Heart right ventricle (tissue), 16 donors: ENCODE measurements around the gene KCNQ1. TPM values are rescaled to one million over a fixed set of nuclear protein-coding genes. Genes with fewer than 3 reads are reported as not detected.

Experiments
- ATAC-seq, 8 donors: fragments of 200-7000 bp; cut with Tn5 transposase; one replicate each; pipeline ENCODE4 v1.9.1; 2020; ENCODE audit warnings: mild to moderate bottlenecking in 8 of 8, moderate library complexity in 8 of 8, moderate number of reproducible peaks in 1 of 8
- DNase-seq, 2 donors: peaks; one replicate each; pipeline ENCODE4 v3.0.0-alpha.2; 2020
- H3K27ac ChIP-seq, 10 donors: fragments of 200-600 bp; sonication (generic) in 2 of 10; one replicate each; pipeline versions ENCODE4 v1.5.0 to v1.8.0; 2020 to 2022; ENCODE audit warnings: mild to moderate bottlenecking in 3 of 10
- H3K27me3 ChIP-seq, 7 donors: fragments of 200-600 bp; one replicate each; pipeline ENCODE4 v1.8.0; 2021 to 2022; ENCODE audit warnings: mild to moderate bottlenecking in 2 of 7
- H3K36me3 ChIP-seq, 9 donors: fragments of 200-600 bp; sonication (generic) in 1 of 9; one replicate each; pipeline versions ENCODE4 v1.5.0 to v1.8.0; 2020 to 2022; ENCODE audit warnings: mild to moderate bottlenecking in 2 of 9
- H3K4me1 ChIP-seq, 9 donors: fragments of 200-600 bp; sonication (generic) in 1 of 9; one replicate each; pipeline versions ENCODE4 v1.5.0 to v1.8.0; 2020 to 2022; ENCODE audit warnings: mild to moderate bottlenecking in 4 of 9
- H3K4me3 ChIP-seq, 10 donors: fragments of 200-600 bp; sonication (generic) in 2 of 10; one replicate each; pipeline versions ENCODE4 v1.5.0 to v1.8.0; 2020 to 2022; ENCODE audit warnings: mild to moderate bottlenecking in 7 of 10, moderate library complexity in 2 of 10
- H3K9me3 ChIP-seq, 11 donors: fragments of 200-600 bp in 10 of 11; sonication (generic) in 2 of 11; one replicate each; pipeline versions ENCODE4 v1.5.0 to v1.8.0; 2013 to 2022; ENCODE audit warnings: mild to moderate bottlenecking in 2 of 11, control low read depth in 1 of 11, moderate library complexity in 1 of 11
- CTCF ChIP-seq, 9 donors: fragments of 200-600 bp; sonication (generic) in 2 of 9; IDR thresholded peaks; one replicate each; pipeline versions ENCODE4 v1.5.0 to v1.8.0; 2021 to 2022; ENCODE audit warnings: antibody characterized with exemption in 9 of 9, mild to moderate bottlenecking in 5 of 9, moderate library complexity in 1 of 9
- WGBS, 2 donors: extraction: QIAGEN DNeasy Blood & Tissue Kit; methylation state at CpG; one replicate each; pipeline ENCODE4 v1.1.7; 2013; ENCODE audit warnings: inconsistent platforms in 1 of 2; 5-methylcytosine and 5-hydroxymethylcytosine counted together
- intact Hi-C, 10 donors: fragments of 100-400 bp; cut with DNase I; formaldehyde crosslinking; loops; one replicate each; pipeline versions ENCODE4 v1.11.1 to v1.14.2; 2022
- polyA plus RNA-seq, 2 donors: library from polyadenylated mRNA; stranded (reverse); fragments of 200-250 nt; gene quantifications; one replicate each; pipeline ENCODE4 v1.2.3, GENCODE V29; 2013
- total RNA-seq, 10 donors: library from RNA; stranded (reverse); fragmentation: NEBNext Ultra II Directional in 3 of 10; extraction: Animal tissue kit (Norgen Biotek cat#: 25700) in 3 of 10; gene quantifications; one replicate each; pipeline versions ENCODE4 v1.2.1 to v1.2.4, GENCODE V29; 2021 to 2023
- donor health status: Arrhythmogenic right ventricular cardiomyopathy.
- donor health status: ischemic (EF 13 %, LVEDD 7.1; RV severe dilation, severe dysfunction).
- donor health status: healthy with polysubstance abuse.
- donor health status: DM: no; HTN: yes; CAD: no.
- donor health status: DM: no; HTN: no; CAD: no.
- donor health status: ischemic (EF 25% LVEDD 6.9; RV normal size, moderate dysfunction).
- donor health status: ischemic (EF 25% LVEDD 5.7; RV mildly dilated, moderate dysfunction).
- donor health status: healthy.
- donor health status: DM: yes; HTN: yes; CAD: no.
- donor health status: Ischemic cardiomyopathy.
- donor health status: ischemic (EF 35%, LVEDD 5.7; RV mildly dilated, moderate dysfunction).
- donor health status: nonischemic (EF 11% LVEDD 7.7; RV severe dilation, severe dysfunction).
- donor health status: DM: yes; HTN: yes; CAD: no.
- donor health status: PGD.
- donor health status: ischemic (EF 29% LVEDD 5.4; RV normal size, mild dysfunction).
- donor health status: nonischemic (EF 23%, LVEDD 6.1; RV moderate dilation, normal function).

Gene KCNQ1
- total and polyA plus RNA-seq, 12 donors: 19.9 to 48.2 (median 33.7) TPM

GRCh38 chr11:2833716-2834502, 389.1 kb downstream of the KCNQ1 start:
- ATAC-seq (no peak), DNase-seq (peak in 1 of 2 donors; percentile 10)
- Histone ChIP-seq H3K27ac (no peak overlapping the region), H3K9me3 (peaks cover 0 to 8% (median 3%) of the 10 kb centered on the region in 11 donors), H3K36me3 (no peaks in the 10 kb centered on the region), H3K4me3 (no peak overlapping the region), H3K4me1 (peaks cover 14 to 63% (median 40%) of the 10 kb centered on the region in 9 donors), H3K27me3 (no peaks in the 10 kb centered on the region)
- TF ChIP-seq CTCF (IDR thresholded peaks at IDR 0.05): no peak
- intact Hi-C loops: loop anchor here in 1 of 10 donors (5.0 kb wide), 1 partner anchor 52 kb away; no protein-coding TSS in a partner anchor
- WGBS, 2 donors: 89 to 92% methylated on average over 19 of the region's 19 CpGs

- Histone ChIP-seq H3K4me3 (no peak overlapping the region), H3K27me3 (no peaks in the 10 kb centered on the region), H3K36me3 (no peaks in the 10 kb centered on the region), H3K27ac (no peak overlapping the region), H3K9me3 (no peaks in the 10 kb centered on the region), H3K4me1 (peaks cover 14 to 67% (median 38%) of the 10 kb centered on the region in 9 donors)
- TF ChIP-seq CTCF (IDR thresholded peaks at IDR 0.05): no peak
- intact Hi-C loops: loop anchor here in 2 of 10 donors (5.0 kb wide), 2 partner anchors 48 to 52 kb away; no protein-coding TSS in a partner anchor
- ATAC-seq (no peak), DNase-seq (no peak)
- WGBS, 2 donors: 87 to 89% methylated on average over 16 of the region's 16 CpGs
These were observed 389.9 kb downstream of the KCNQ1 start for GRCh38 chr11:2834503-2835273.

GRCh38 chr11:2835296-2835695, 390.5 kb downstream of the KCNQ1 start:
- Histone ChIP-seq H3K27ac (no peak overlapping the region), H3K27me3 (no peaks in the 10 kb centered on the region), H3K4me1 (peaks cover 14 to 70% (median 38%) of the 10 kb centered on the region in 9 donors), H3K4me3 (no peak overlapping the region), H3K9me3 (no peaks in the 10 kb centered on the region), H3K36me3 (no peaks in the 10 kb centered on the region)
- no peak for ATAC-seq
- WGBS, 2 donors: 83% methylated on average over 6 of the region's 6 CpGs
- DNase-seq: no peak
- intact Hi-C loops: loop anchor here in 1 of 10 donors (5.0 kb wide), 1 partner anchor 47 kb away; no protein-coding TSS in a partner anchor
- TF ChIP-seq CTCF (IDR thresholded peaks at IDR 0.05): no peak

- WGBS, 2 donors: 92% methylated on average over 17 of the region's 17 CpGs
These were observed 390.9 kb downstream of the KCNQ1 start for GRCh38 chr11:2835751-2836150.

More at GRCh38 chr11:2835751-2836150, 390.9 kb downstream of the KCNQ1 start:
- intact Hi-C loops: loop anchor here in 1 of 10 donors (5.0 kb wide), 1 partner anchor 47 kb away; no protein-coding TSS in a partner anchor
- H3K27me3 ChIP-seq: no peaks in the 10 kb centered on the region
- peak overlapping the region in 1 of 10 donors; percentile 79 for H3K27ac ChIP-seq
- H3K9me3 ChIP-seq: no peaks in the 10 kb centered on the region
- H3K4me1 ChIP-seq: peaks cover 14 to 68% (median 37%) of the 10 kb centered on the region in 9 donors
- DNase-seq (no peak), ATAC-seq (no peak)
- no peaks in the 10 kb centered on the region for H3K36me3 ChIP-seq
- no peak for TF ChIP-seq CTCF (IDR thresholded peaks at IDR 0.05)
- H3K4me3 ChIP-seq: no peak overlapping the region
